Measurements from ENCODE around the gene PSMC3IP.

PSMC3IP gene

GRCh38 chr17:42584880-42585279, 7.4 kb upstream of the PSMC3IP start:
- DNase-seq = no peak

DNA sequence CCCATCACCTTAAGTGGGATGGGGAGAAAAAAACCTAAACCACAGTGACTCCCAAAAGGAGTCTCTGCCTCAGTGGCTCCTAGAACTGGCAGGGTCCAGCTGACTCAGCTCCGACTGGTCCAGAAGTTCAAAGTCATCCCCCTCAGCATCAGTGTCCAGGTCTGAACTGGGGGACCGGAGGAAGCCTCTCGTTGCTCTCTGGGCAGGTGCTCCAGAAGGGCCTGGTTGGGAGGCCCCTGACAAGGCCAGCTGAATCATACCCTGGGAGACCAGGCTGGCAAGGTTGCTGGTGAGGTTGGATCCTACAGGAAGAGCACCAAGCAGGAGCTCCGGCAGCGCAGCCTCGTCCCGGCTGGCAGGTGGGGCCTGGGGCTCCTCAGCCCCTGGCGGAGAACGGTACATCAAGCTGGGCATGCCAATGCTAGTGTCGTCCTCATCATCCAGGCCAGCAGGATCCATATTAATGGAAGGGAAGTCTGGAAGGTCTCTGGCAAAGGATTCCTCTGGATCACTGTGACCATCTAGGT, 4.3 kb upstream of the PSMC3IP start:
- no peak for DNase-seq

DNA sequence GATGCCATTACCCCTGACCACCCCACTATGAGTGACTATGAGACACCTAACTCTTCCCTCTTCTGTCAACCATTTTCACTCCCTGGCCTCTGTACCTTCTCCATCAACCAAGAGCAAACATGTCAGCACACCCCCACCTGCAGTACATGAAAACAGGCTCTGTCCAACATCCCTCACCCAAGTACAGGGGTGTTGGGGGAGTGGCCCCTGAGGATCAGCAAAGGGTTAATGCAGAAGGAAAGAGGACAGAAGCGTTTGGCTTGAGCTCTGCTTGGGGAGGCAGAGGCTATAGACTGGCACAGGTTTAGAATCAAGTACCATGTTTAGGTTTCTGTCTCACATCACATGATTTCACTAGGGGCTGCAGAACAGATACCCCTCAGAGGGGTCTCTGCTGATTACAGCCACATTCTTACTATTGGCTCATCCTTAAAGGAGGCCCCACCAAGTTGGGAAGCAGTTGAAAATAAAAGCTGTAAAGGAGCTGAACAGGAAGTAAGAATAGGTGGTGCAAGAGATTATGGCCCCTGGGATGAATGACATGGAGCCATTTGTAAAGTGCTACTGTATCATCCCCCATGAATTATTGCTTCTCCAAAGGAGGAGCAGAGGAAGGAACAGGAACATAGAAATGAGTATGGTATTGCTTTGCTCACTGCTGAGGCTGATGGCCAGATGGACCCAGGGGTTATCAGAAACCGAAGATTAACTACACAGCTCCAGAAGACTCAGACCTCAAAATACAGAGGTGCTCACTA, 2.4 kb upstream of the PSMC3IP start:
- no peak for DNase-seq

GRCh38 chr17:42578282-42578869, 847 bp upstream of the PSMC3IP start:
- peak; percentile 9 for DNase-seq

GRCh38 chr17:42577140-42577531, 393 bp downstream of the PSMC3IP start:
- DNase-seq = no peak

- DNase-seq = no peak
These were observed 3.1 kb downstream of the PSMC3IP start for GRCh38 chr17:42574463-42574862.

GRCh38 chr17:42573095-42573494, 4.4 kb downstream of the PSMC3IP start:
- DNase-seq = no peak

DNA sequence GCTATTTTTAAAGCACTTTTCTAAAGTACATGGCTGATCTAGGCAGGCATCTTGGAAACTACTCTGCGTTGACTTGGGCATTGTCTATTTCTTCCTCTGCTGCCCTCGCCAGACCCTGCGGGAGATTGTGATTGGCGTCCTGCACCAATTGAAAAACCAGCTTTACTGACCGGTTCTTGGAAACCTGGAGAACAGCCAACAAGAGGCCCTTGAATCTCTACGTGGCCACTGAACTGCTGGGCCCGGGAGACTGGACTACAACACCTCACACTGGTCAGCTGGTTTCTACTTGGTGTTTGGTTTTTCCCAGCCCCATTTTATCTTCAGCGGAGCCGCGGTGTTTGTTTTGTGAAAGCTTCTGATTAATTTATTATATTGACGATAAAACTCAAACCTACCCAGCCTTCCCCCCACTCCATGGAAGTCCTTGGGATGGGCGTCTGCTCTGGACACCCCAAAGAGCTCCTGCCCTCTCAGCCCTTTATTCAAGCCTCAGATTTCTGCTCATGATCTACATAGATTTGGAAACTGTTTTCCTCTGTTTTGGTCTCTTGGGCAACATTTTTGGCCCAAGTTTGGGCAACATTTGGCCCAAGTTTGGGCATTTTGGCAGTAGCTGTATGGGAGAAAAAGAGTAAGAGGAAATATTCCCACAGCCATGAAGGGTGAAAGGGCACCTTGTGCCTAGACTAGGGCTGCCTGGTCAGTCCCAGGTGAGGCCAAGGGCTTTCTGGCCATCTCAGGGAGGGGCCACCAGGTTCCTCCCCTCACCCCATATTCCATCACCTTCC, 5.9 kb downstream of the PSMC3IP start:
- no peak for DNase-seq

DNA sequence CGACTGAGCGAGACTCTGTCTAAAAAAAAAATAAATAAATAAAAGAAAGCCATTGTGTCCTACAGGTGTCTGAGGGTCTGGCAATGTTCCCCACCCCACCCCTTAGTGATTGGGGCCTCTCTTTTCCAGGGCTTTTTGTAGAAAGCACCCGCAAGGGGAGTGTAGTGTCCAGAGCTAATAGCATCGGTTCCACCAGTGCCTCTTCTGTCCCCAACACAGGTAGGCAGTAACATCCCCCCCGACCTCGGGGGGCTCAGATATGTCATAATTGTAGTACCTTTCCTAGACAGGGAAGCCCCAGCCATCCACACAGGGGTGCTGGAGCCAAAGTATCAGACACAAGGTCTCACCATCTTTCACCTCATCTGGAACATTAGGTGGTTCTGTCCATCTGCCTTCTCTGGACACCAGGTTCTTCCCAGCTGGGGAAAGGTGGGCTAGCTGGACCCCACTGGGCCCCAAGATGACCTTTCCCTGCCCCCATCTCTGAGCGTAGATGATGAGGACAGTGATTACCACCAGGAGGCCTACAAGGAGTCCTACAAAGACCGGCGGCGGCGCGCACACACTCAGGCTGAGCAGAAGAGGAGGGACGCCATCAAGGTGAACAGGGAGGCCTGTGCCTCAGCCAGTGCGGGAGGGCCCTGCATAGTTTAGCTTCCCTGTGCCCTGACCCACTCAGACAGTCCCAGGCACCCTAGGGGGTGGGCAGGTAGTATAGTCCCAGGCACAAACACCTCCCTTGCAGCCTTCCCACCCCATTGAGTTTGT, 9.0 kb downstream of the PSMC3IP start:
- DNase-seq = no peak

DNA sequence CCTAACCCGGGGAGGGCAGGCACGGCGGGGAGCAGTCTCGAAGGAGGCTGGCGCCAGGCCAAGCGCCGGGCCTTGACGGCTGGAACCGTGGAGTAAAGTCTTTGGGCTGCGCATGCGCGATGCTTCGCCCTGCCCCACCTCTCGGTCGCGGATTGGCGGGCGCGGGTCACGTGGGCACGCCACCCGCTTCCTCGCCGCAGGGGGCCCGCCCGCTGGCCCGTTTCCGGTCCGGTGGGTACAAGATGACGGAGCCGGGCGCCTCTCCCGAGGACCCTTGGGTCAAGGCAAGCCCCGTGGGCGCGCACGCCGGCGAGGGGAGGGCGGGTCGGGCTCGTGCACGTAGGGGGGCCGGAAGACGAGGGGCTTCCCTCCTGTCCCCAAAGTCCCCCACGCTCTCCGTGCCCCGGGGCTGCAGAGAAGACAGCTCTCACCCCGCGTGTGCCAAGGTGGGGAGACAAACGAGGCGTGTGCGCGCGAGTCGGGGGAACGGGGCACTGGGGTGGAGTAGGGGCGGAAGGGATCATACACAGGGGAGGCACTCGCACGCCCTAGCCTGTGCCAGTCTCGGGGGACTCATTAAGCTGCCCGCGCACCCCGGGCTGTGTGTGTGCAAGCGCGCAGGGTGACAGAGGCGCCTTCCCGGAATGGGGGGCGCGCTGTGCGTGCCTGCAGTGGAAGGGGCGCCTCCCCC, 10.5 kb downstream of the PSMC3IP start, which contains the start of gene MLX:
Gene MLX, plus strand, starts transcription at position 218 of the 691 bp plus-strand sequence. Its CDS starts 25 bp downstream, at position 243.
- peak; percentile 69 for DNase-seq

GRCh38 chr17:42566215-42566882, 11.2 kb downstream of the PSMC3IP start:
- no peak for DNase-seq

DNA sequence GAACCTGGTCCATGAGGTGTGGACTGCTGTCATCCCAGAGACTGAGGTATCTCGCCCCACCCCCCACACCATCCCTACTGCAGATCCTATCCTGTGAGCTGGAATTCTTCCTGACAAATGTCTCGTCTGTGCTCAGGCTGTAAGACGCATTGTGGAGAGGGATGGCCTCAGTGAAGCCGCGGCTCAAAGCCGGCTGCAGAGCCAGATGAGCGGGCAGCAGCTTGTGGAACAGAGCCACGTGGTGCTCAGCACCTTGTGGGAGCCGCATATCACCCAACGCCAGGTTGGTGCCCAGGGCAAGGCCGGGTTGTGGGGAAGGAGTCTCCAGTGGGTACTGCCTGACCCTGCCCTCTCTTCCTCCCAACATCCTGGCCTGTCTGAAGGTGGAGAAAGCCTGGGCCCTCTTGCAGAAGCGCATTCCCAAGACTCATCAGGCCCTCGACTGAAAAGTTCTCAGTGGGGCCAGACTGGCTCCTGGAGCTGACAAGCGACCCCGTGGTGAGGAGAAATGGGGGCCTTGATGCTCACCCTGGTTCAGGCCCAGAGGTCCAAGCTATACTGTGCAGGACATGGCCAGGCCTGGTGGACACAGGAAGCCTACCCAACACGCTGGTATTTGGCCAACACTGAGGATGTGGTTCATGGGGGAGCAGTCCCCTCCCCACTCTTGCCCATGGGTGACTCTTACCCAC, 11.9 kb downstream of the PSMC3IP start:
- DNase-seq = no peak

GRCh38 chr17:42564815-42565522, 12.6 kb downstream of the PSMC3IP start:
- no peak for DNase-seq

DNA sequence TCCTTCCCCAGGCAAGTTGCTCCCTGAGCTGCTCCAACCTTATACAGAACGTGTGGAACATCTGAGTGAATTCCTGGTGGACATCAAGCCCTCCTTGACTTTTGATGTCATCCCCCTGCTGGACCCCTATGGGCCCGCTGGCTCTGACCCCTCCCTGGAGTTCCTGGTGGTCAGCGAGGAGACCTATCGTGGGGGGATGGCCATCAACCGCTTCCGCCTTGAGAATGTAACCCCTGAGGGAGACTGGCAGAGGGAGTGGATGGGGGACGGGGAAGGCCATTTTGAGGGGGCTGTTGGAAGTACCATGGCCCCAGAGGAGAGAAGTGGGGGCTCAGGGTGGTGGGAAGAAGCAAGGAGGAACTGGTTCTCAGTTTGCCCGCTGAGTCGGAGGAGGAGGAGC, 13.6 kb downstream of the PSMC3IP start:
- no peak for DNase-seq

DNA sequence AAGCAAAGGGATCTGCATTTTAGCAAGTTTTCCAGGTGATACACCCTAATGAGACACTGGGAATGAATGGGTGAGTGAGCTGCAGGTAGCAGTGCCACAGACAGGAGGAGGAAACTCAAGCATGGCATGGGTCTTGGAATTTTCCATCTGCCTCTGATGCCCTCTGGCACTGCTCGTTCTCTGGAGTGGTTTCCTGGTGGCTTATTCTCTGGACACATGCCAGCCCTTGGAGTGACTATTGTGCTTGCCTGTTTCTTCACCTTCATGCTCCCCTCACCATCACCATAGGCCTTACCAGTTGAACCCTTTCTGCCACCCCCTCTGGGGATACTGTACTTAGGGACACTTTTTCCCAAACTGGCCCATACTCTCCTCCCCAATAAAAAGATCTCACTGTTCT, 14.0 kb downstream of the PSMC3IP start:
- no peak for DNase-seq

DNA sequence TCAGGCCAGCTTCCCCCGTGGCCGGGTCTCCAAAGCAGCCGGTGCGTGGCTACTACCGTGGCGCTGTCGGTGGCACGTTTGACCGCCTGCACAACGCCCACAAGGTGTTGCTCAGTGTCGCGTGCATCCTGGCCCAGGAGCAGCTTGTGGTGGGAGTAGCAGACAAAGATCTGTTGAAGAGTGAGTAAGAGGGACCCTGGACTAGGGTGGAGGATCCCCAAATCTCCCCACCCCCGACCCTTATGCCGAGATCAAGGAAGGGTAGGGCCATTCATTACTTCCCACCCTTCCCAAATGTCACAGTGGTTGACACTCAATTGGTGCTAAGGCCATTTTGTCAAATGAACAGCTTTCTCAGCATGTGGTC, 14.4 kb downstream of the PSMC3IP start:
- DNase-seq = no peak

DNA sequence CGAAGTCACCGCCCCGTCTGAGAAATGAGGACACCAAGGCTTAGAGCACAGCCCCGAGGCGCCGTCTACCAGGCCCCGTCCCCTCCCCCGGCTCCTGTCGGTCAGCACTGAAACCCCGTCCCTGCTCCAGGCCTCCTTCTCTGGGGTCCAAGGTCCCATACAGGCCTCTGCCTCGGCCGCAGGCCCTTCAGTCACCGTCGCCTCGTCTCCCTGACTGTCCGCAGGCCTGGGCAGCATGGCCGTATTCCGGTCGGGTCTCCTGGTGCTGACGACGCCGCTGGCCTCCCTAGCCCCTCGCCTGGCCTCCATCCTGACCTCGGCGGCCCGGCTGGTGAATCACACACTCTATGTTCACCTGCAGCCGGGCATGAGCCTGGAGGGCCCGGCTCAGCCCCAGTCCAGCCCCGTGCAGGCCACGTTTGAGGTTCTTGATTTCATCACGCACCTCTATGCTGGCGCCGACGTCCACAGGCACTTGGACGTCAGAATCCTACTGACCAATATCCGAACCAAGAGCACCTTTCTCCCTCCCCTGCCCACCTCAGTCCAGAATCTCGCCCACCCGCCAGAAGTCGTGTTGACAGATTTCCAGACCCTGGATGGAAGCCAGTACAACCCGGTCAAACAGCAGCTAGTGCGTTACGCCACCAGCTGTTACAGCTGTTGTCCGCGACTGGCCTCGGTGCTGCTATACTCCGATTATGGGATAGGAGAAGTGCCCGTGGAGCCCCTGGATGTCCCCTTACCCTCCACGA, 15.0 kb downstream of the PSMC3IP start:
- DNase-seq = no peak

DNA sequence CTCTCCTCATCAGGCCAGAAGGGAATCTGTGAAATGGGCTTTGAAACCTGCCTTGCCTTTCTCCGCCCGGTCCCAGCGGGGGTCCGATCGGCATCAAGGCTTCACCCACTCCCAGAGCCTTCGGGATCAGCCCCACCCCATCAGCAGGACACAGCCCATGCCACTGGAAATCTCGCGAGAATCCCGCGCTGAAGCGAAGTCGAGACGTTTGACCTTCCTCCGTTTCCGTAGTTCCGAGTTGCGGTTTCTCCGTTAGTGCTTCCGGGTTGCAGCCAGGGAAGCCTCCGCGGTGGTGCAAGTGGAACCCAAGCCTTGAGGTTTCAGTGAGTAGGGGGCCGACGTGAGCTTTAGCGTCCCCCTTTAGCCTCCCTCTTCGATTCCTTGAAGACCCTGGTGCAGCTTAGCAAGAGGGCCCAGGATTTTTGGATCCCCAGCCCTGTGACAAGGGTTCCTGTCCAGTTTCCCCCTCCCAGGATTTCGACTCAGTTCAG, 15.6 kb downstream of the PSMC3IP start, which contains the start of gene COASY:
Gene COASY, plus strand, starts transcription at position 252 of the 491 bp plus-strand sequence. CDS start 475 bp downstream, outside the sequence.
- DNase-seq = peak; percentile 72

DNA sequence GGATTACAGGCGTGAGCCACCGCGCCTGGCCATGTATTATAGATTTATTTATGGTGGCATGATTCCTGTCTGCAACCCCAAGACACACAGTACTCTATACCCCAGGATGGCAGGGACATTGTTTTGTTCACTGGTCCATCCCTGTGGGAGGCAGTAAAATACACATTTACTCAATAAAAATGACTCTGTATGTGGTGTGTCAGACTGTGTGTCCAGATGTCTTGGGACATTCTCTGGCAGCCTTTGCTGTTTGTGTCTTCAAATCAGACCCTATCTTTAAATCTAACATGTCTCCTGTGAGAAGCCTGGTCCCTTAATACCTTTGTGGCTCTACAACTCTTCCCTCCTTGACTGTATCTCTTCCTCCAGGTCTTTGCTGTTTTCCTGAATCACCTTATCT, 17.3 kb downstream of the PSMC3IP start:
- DNase-seq = no peak
